COLO829 (cell line): ENCODE data around the gene PITPNC1.
A peak's percentile ranks its signal among the peaks of the same experiment; 100 is the strongest.
"Not testable (repeated sequence)": the region's sequence is repeated elsewhere in the genome, so short reads cannot be mapped to it uniquely, and the experiment has no call there.

Experiments
- DNase-seq: peaks from one replicate; pipeline ENCODE4 v3.0.0; 2012; ENCODE audit warnings: low spot score

The PITPNC1 gene

DNA sequence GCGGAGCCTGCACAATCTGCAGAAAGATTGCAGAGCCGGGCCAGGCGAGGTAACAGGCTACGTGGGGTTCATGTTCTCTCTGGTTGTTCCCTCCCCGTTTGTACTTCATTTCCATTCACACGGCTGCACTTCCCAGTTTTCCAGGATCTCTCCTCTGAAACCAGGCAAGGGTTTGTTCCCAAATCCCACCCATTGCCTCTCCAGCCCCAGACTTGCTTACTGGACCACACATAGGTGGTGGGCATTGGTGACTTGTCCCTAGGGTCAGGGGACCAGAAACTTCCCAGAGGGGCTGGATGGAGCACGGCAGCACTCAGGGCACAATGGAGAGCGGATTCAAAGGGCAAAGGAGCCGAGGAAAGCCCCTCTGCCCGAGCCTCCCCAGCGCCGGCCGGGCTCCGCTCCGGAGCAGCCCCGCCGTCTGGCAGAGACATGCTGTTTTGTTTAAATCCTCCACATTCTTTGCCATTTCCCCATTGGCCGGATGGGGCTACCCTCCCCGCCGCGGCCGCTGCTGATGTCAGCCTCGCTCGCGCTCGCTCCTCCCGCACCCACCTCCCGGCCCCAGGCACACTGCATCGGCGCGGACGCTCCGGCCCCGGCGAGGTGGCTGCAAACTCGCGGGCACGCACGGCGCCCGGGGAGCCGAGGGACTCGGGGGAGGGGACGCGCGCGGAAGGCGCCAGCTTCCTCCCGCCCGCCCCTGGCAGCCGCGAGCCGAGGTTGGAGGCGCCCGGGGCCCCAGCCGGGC is at the start of gene PITPNC1:
Gene PITPNC1 (plus strand): TSS at position 545 of the 751 bp plus-strand sequence.
- peak; percentile 64 for DNase-seq

DNA sequence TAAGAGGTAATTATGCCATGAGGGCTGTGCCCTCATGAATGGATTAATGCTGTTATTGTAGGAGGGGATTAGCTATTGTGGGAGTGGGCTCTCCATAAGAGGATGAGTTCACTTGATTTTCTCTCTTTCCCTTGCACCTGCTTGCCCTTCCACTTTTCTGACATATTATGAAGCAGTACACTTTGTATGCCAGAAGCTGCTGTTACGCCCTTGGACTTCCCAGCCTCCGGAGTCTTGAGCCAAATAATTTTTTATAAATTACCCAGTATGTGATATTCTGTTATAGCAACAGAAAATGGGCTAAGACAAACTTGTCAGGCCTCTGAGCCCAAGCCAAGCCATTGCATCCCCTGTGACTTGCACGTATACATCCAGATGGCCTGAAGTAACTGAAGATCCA is 49.1 kb upstream of the PITPNC1 start:
- DNase-seq, result no peak

DNA sequence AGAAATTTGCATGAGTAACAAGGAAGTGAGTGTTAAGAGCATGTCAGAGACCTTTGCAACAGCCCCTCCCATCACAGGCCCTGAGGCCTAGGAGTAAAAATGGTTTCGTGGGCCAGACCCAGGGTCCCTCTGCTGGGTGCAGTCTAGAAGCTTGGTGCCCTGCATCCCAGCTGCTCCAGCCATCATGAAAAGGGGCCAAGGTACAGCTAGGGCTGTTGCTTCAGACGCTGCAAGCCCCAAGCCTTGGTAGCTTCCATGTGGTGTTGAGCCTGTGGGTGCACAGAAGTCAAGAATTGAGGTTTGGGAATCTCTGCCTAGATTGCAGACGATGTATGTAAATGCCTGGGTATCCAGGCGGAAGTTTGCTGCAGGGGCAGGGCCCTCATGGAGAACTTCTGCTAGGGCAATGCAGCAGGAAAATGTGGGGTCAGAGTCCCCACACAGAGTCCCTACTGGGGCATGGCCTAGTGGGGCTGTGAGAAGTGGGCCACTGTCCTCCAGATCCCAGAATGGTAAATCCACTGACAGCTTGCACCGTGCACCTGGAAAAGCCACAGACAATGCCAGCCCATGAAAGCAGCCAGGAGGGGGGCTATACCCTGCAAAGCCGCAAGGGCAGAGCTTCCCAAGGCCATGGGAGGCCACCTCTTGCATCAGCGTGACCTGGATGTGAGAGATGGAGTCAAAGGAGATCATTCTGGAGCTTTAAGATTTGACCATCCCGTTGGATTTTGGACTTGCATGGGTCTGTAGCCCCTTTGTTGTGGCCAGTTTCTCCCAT is 45.5 kb upstream of the PITPNC1 start:
- DNase-seq, result not testable (repeated sequence)

DNA sequence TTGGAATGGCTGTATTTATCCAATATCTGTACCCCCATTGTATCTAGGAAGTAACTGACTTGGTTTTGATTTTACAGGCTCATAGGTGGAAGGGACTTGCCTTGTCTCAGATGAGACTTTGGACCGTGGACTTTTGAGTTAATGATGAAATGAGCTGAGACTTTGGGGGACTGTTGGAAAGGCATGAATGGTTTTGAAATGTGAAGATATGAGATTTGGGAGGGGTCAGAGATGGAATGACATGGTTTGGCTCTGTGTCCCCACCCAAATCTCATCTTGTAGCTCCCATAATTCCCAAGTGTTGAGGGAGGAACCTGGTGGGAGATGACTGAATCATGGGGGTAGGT is 44.9 kb upstream of the PITPNC1 start:
- not testable (repeated sequence) for DNase-seq

DNA sequence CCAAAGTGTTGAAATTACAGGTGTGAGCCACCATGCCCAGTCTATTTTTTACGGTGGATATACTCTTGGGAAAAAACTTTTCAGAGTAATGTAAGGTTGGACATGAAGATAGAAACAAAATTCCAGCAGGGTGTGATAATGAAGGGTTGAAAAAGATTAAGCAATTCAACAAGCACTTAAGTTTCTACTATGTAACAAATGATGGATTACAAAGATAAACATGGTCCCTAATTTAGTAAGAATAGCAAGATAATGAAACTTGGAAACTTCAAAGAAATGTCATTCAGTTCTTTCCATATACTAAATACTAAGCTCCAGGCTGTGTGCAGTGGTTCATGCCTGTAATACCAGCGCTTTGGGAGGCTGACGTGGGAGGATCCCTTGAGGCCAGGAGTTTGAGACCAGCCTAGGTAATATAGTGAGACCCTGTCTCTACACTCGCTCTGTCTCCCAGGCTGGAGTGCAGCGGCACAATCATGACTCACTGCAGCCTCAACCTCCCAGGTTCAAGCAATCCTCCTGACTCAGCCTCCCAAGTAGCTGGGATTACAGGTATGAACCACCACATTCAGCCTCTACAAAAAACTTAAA is 41.7 kb upstream of the PITPNC1 start:
- no peak for DNase-seq

DNA sequence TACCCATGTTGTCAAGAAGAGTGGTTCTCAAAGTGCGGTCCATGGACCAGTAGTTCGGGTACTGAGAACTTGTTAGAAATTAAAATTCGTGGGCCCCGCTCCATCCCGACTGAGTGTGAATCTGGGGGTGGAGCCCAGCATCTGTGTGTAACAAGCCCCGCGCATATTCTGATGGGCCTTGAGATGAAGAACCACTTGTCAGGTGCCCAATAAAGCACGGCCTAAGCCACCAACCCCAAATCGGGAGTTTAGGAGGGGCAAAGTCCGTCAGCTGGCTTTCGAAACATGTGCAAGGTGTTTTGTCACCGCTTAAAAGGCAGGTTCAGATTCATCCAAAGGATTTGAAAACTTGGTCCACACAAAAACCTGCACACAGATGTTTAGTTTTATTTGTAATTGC is 40.2 kb upstream of the PITPNC1 start:
- DNase-seq, result no peak

DNA sequence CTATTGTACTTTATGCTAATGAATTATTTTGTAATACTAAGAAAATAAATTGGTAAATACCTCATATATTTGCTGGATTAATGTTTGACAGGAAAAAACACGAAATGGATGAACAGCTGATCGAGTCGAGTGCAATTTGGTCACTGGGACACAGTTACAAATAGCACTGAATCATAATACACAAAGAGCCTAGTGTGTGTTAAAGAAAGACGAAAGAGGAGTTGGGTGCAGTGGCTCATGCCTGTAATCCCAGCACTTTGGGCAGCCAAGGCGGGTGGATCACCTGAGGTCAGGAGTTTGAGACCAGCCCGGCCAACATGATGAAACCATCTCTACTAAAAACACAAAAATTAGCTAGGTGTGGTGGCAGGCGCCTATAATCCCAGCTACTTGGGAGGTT is 38.7 kb upstream of the PITPNC1 start:
- DNase-seq, result not testable (repeated sequence)

DNA sequence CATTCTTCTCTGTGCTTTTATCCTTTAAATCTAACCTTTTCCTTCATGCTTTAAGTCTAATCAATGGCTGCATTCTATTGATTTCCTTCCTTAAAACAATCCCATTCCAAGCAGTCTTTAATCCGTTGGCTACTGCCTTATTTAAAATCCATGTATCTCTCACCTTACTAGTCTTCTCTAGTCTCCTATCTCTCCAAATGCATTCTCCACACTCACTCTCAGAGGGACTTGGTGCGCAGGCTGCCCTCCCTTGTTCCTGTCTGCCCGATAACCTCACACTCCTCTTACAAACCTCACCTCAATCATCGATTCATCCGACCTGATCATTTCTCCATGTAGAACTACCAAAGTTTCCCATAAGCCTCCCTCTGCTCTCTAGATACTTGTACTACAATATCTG is 33.8 kb upstream of the PITPNC1 start:
- no peak for DNase-seq

DNA sequence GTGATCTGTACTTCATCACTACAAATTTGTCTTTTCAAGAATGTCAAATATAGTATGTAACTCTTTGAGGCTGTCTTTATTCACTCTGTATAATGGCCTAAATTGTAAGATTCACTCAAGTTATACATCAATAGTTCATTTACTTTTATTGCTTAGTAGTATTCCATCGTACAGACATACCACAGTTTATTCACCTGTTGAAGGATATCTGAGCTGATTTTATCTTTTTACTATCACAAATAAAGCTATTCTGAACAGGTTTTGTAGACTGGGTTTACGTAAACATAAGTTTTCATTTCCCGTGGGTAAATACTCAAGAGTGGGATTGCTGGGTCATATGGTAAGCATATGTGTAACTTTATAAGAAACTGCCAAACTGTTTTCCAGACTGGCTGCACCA is 29.3 kb upstream of the PITPNC1 start:
- no peak for DNase-seq

DNA sequence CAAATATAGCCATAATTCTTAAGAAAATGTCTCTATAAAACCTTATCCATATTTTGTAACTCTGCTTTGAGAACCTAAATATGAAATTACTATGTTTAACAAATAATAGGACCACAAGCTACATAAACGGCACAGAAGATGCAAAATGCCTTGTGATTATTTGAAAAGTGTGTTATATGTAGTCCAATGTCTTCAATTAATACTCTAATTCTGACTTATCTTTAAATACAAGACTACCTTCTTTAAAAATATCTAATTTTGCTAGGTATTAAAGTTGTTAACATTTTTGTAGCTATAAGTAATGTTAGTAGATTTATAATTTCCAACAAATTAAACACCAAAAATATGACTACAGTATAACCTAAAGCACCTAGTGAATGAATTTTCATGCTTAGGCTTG is 27.7 kb upstream of the PITPNC1 start:
- DNase-seq, result no peak

DNA sequence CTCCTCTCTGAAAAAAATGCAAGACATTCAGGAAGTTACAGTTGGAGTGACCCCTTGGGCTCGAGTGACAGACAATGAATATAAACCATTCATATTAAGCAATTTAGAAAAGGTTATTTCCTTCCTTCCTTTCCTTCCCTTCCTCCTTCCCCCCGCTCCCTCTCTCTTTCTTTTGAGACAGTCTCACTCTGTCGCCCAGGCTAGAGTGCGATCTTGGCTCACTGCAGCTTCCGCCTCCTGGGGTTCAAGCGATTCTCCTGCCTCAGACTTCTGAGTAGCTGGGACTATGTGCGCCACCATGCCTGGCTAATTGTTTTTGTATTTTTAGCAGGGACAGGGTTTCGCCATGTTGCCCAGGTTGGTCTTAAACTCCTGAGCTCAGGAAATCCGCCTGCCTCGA is 23.9 kb upstream of the PITPNC1 start:
- no peak for DNase-seq

DNA sequence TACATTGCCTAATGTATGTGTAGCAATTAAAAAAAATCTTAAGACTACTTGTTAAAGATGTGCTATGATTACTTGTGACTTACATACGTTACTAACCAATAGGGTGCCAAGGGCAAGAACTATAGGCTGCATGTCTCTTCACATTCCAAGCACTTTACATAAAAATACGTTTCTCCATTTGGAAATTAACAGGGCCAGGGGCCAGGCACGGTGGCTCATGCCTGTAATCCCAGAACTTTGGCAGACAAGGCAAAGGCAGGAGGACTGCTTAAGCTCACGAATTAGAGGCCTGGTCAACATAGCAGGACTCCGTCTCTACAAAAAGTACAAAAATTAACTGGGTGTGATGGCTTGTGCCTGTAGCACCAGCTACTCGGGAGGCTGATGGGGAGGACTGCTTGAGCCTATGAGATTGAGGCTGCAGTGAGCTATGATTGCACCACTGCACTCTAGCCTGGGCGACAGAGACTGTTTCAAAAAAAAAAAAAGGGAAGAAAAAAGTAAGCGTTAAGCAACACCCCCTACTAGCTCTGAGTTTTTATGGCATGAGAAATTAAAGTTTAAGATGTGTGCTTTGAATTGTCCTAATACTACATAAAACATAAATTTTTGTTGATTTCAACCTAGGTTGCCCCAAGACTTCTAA is 23.0 kb upstream of the PITPNC1 start:
- DNase-seq, result no peak

DNA sequence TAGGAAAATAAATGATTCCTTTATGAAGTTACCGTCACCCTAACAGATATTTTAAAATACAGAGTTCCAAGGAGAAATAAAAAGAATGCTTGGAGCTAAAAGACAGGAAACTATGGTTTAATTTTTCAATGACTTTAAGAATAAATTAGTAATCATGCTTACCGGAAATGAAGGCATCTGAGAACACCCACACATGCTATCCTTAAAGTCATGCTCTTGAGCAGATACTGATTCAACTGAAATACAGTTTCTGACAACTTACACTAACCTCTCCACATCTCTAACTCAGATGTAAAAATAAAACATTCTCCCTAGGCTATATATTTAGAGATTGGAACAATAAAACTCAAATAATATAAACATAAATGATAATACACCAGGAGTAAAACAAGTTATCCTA is 18.5 kb upstream of the PITPNC1 start:
- peak; percentile 30 for DNase-seq

DNA sequence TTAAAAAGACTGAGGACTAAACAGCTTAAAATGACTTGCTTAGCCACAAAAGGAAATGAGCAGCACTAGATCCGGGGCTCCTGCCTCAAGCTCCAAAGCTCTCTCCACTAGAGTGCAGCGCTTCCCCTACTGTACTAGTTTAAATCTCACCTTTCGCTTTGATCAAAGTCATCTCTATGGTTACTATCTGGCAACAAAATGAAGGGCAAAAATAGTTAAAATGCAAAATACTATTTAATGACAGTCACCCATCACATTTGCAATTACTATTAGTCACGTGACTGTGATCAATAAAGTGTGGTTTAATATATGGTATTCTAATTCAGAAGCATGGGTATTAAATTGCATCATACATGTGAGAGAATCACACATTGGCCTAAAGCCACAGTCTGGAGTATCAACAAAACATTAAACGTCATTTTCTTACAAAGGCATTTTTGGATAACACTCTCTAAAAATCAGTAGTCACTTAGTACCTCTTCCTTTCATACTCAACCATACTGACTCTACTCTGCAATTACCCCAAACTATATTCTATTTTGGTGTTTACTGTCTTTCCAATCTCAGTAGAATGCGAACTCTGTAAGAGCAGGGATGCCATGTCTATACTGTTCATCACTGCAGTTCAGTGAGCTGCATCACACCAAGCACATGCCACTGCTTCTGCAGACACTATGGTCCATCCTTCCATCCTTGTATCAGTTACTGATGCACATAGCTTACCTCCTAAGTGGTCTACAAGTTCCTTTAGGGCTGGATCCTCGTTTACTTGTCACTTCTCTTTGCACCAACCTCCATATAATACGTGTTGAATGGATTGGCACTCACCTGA is 16.9 kb upstream of the PITPNC1 start:
- peak; percentile 33 for DNase-seq

DNA sequence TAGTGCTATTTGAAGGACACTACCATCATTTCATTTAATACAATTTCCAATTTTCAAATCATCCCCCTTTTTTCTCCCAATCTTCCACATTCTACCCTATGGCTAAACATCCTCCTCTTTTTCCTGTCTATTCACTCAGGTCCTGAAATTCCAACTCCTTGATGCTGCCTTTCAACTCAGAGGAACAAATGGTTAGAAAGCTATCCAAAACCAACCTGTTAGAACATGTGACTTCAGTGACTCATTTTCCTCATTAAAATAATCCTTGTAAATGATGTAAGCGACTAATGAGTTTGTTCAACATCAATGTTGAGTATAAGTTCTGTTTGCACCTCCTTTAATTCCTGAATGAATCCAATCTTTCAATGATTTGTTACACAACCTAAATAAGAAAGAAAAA is 16.2 kb upstream of the PITPNC1 start:
- DNase-seq, result no peak

DNA sequence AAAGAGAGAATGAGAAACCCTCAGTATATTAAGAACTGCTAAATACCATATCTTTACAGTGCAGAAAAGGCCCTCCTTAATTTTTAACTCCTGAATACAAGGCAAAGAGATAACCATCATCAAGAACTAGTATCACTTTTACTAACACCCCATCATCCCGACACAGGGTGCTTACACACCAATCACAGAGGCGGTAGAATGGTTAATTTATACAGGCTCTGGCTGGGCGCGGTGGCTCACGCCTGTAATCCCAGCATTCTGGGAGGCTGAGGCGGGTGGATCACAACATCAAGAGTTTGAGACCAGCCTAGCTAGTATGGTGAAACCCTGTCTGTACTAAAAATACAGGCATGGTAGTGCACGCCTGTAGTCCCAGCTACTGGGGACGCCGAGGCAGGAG is 14.9 kb upstream of the PITPNC1 start:
- DNase-seq, result no peak

DNA sequence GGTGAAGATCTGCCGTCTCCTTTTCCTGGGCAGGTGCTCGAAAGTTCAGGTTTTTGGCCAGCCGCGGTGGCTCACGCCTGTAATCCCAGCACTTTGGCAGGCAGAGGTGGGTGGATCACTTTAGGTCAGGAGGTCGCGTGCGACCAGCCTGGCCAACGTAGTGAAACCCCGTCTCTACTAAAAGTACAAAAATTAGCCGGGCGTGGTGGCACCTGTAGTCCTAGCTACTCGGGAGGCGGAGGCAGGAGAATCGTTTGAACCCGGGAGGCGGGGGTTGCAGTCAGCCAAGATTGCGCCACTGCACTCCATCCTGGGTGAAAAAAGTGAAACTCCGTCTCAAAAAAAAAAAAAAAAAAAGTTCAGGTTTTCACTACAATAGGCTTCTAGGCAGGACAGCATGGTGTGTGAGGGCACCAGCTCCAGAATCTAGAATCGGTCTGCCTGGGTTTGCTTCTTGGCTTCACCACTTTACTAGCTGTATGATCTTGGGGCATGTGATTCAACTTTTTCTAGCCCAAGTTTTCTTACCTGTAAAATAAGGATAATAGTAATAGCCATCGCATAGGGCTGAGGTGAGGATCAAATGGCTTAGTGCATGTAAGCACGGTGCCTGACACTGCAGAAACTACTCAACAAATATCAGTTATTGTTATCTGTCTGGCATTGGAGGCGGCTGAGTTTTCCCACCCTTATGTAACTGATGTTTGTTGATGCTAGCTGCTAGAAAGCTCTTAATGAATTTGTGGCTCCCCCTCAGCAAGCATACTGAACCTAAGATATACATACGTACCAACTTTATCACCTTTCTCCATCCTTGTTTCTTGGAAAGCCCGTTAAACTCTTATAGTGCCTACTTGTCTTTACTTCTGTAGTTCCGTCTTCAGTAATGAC is 12.0 kb upstream of the PITPNC1 start:
- no peak for DNase-seq

DNA sequence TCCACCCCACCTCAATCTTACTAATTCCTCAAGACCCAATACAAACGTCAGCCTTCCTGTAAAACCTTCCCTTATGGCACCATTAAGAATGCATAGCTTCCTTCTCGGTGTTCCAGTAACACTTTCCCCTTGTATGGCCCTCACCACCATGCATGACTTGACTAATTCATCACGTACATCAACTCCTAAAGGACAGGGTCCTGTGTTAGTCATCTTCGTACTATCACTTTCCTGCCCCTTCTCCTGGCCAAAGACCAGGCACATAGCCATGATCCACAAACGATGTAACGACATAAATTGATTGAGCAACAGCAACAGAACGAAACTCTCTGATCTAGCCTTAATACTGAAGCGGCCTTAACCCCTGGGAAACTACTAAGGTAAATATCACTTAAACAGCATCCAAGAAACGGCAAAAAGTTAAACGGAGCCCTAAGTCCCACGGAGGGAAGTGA is 11.3 kb upstream of the PITPNC1 start:
- DNase-seq, result no peak

DNA sequence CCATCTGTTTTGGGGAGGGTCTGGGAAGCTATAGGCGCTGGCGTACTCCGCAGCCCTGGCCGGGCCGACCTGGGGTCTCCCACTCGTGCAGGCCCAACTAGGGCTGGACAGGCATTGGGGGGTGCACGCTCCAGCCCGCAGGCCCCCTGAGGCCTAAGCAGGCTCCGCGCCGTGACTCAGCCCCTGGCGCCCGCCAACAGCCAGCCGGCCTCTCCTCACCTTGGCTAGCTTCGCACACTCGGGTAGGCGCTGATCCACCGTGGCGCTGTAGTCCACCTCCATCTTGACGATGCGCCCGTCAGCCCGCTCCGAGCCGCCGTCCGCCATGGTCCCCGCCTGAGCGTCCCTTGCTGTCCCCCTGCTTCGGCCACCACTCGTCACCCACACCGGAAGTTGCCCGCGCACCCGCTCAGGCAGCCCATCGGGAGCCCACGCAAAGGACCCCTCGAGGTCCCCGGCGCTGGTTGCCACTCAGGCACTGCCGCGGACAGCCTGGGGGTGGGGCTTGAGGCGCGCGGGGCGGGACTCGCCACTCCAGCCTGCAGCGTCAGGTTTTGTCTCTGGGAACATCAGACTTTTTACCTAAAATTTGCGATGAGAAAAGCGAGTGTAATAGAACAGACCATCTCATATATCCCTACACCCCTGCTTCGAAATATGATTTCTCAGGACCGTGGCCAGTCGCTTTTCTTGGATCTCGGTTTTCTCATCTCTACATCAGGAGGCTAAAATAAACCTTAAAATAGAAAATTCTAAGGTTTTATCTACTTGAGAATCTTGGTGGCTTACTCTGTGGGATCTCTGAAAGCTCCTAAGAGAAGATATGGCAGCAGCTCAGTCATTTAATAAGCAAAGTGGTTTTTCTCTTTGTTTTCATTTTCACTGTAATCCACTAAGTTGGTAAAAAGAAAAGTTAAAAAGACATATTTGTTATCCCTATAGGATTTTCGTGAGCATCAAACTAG is 10.6 kb upstream of the PITPNC1 start, which contains the start of gene PSMD12:
Gene PSMD12 (minus strand): TSS at position 385 of the 965 bp plus-strand sequence. CDS start 58 bp downstream, at position 327.
- DNase-seq, result peak; percentile 82
